Naive thymus-derived CD8-positive, alpha-beta T cell (primary cell): ENCODE results near the gene PCDHA1. TPM values are rescaled to one million over a fixed set of nuclear protein-coding genes. Genes with fewer than 3 reads are reported as not detected.

Experiments
- ATAC-seq, 2 donors: fragments of 150-1000 bp; cut with Tn5 transposase in 1 of 2; sonication (Bioruptor Pico), chemical (Tn5 transposase) in 1 of 2; 1 replicate in 1 of 2; 2 replicates in 1 of 2; pipeline ENCODE4 v1.10.0; 2021; ENCODE audit warnings: mild to moderate bottlenecking in 2 of 2, moderate library complexity in 2 of 2
- POLR2A ChIA-PET: fragments of 350-600 bp; sonication (Branson Sonifier 250); formaldehyde crosslinking; loops from one replicate; lab custom pipeline; 2021; ENCODE audit warnings: antibody characterized with exemption; lab: Charles Lee
- DNase-seq, 10 donors: peaks; one replicate each; pipeline versions ENCODE4 v3.0.0 to v3.0.0-alpha.2; 2020 to 2022
- H3K27ac Mint-ChIP-seq, 10 donors: one replicate each; pipeline ENCODE4 v1.8.0; 2020 to 2022; ENCODE audit warnings: mild to moderate bottlenecking in 10 of 10, mixed read lengths in 10 of 10, moderate library complexity in 4 of 10, inconsistent platforms in 1 of 10
- H3K27me3 Mint-ChIP-seq, 5 donors: one replicate each; pipeline ENCODE4 v1.8.0; 2021 to 2022; ENCODE audit warnings: mixed read lengths in 5 of 5
- H3K36me3 Mint-ChIP-seq, 3 donors: one replicate each; pipeline ENCODE4 v1.8.0; 2020 to 2022; ENCODE audit warnings: mixed read lengths in 3 of 3, mild to moderate bottlenecking in 2 of 3, inconsistent platforms in 1 of 3
- H3K4me1 Mint-ChIP-seq, 4 donors: one replicate each; pipeline ENCODE4 v1.8.0; 2021 to 2022; ENCODE audit warnings: mixed read lengths in 4 of 4
- H3K4me3 Mint-ChIP-seq, 10 donors: one replicate each; pipeline ENCODE4 v1.8.0; 2020 to 2022; ENCODE audit warnings: mild to moderate bottlenecking in 10 of 10, mixed read lengths in 10 of 10, moderate library complexity in 6 of 10, inconsistent platforms in 1 of 10
- H3K9me3 Mint-ChIP-seq, 9 donors: one replicate each; pipeline ENCODE4 v1.8.0; 2020 to 2022; ENCODE audit warnings: mixed read lengths in 9 of 9, mild to moderate bottlenecking in 3 of 9, inconsistent platforms in 1 of 9, moderate library complexity in 1 of 9
- polyA plus RNA-seq, 3 donors: library from polyadenylated mRNA; unstranded; fragments of 300-500 nt; fragmentation: Illumina TruSeq; gene quantifications; one replicate each; pipeline ENCODE4 v1.2.3, GENCODE V29; 2021
- total RNA-seq, 8 experiments: library from RNA in 2 of 8; stranded (reverse) in 2 of 8; gene quantifications; one replicate each; pipeline ENCODE4 v1.2.3 and lab custom pipeline; 2021 to 2026

Gene PCDHA1
- total and polyA plus RNA-seq, 5 experiments from 2014 or later, result not detected

- Mint-ChIP-seq H3K27ac (peak within 1 kb of the TSS in 1 of 10 donors; percentile 53), H3K9me3 (peaks cover 0 to 29% (median 11%) of the 10 kb centered on the region in 9 donors), H3K4me1 (peaks cover 0 to 19% (median 9%) of the 10 kb centered on the region in 4 donors), H3K27me3 (peaks cover 34 to 86% (median 50%) of the 10 kb centered on the region in 5 donors), H3K36me3 (peaks cover 2 to 22% (median 5%) of the 10 kb centered on the region in 3 donors), H3K4me3 (peak within 1 kb of the TSS; percentile 19 to 83 (median 72))
- DNase-seq (no peak), ATAC-seq (peak in 1 of 2 donors; percentile 22)
- POLR2A ChIA-PET, result no interaction called here
These were observed 140.0 kb downstream of the PCDHA1 start, which contains the start of gene PCDHAC1 for GRCh38 chr5:140925806-140926442. TSS of gene PCDHAC1 (plus strand) at chr5:140926299. CDS start at chr5:140926893, 594 bp downstream.

DNA sequence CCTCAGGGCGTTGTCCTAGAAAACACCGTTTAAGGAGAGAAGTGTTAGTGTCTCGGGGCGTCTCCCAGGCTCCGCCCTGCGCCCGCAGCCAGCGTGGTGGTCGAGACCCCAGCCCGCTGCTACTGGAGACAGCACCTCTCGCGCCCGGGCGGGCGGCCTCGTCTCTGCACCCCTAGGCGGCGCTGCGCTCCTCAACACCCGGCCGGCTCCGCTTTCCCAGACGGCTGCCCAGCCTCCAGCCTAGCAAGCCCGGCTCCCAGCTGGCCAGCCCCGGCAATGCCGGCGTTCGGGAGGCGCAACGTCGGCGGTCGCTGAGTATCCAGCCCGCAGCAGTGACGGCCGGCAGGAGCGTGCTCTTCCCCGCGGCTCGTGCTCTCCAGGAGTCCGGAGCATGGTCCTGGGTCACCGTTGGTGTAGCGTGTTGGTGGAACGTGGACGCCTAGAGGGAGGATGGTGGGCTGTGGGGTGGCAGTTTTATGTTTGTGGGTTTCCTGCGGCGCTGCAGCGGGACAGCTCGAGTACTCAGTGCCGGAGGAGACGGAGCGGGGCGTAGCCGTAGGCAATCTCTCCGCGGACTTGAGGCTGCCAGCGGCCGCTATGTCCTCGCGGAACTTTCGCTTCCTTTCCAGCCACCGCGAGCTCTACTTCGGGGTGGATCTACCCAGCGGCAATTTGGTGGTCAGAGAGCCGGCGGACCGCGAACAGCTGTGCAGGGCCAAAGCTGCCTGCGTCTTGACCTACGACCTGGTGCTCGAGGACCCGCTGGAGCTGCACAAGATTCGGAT lies 140.7 kb downstream of the PCDHA1 start:
- POLR2A ChIA-PET, result no interaction called here
- Mint-ChIP-seq H3K27ac (peak overlapping the region in 1 of 10 donors; percentile 53), H3K36me3 (peaks cover 2 to 22% (median 5%) of the 10 kb centered on the region in 3 donors), H3K4me1 (peaks cover 0 to 19% (median 9%) of the 10 kb centered on the region in 4 donors), H3K4me3 (peak overlapping the region; percentile 19 to 83 (median 72)), H3K27me3 (peaks cover 36 to 92% (median 50%) of the 10 kb centered on the region in 5 donors), H3K9me3 (peaks cover 0 to 29% (median 11%) of the 10 kb centered on the region in 9 donors)
- ATAC-seq, result peak in 1 of 2 donors; percentile 32
- DNase-seq, result peak in 2 of 10 donors; percentile 10 to 13

GRCh38 chr5:140927228-140927573 lies 141.3 kb downstream of the PCDHA1 start:
- Mint-ChIP-seq H3K27me3 (peaks cover 34 to 90% (median 47%) of the 10 kb centered on the region in 5 donors), H3K9me3 (peaks cover 0 to 29% (median 11%) of the 10 kb centered on the region in 9 donors), H3K4me3 (peak overlapping the region; percentile 16 to 83 (median 72)), H3K4me1 (peaks cover 0 to 19% (median 9%) of the 10 kb centered on the region in 4 donors), H3K27ac (peak overlapping the region in 1 of 10 donors; percentile 53), H3K36me3 (peaks cover 2 to 22% (median 5%) of the 10 kb centered on the region in 3 donors)
- no peak for DNase-seq
- POLR2A ChIA-PET, result no interaction called here
- no peak for ATAC-seq

GRCh38 chr5:140934964-140935606 lies 149.1 kb downstream of the PCDHA1 start:
- H3K4me1 Mint-ChIP-seq, result no peaks in the 10 kb centered on the region
- no peaks in the 10 kb centered on the region for H3K36me3 Mint-ChIP-seq
- H3K9me3 Mint-ChIP-seq, result peaks cover 0 to 3% (median 0%) of the 10 kb centered on the region in 9 donors
- DNase-seq (no peak), ATAC-seq (no peak)
- POLR2A ChIA-PET, result no interaction called here
- no peak overlapping the region for H3K4me3 Mint-ChIP-seq
- peaks cover 1 to 29% (median 5%) of the 10 kb centered on the region in 5 donors for H3K27me3 Mint-ChIP-seq
- no peak overlapping the region for H3K27ac Mint-ChIP-seq

- peaks cover 10 to 40% (median 26%) of the 10 kb centered on the region in 9 donors for H3K9me3 Mint-ChIP-seq
- ATAC-seq (no peak), DNase-seq (no peak)
- peaks cover 2 to 17% (median 7%) of the 10 kb centered on the region in 5 donors for H3K27me3 Mint-ChIP-seq
- H3K4me3 Mint-ChIP-seq, result no peak overlapping the region
- no peaks in the 10 kb centered on the region for H3K4me1 Mint-ChIP-seq
- POLR2A ChIA-PET, result no interaction called here
- H3K36me3 Mint-ChIP-seq, result peaks cover 0 to 18% (median 0%) of the 10 kb centered on the region in 3 donors
- no peak overlapping the region for H3K27ac Mint-ChIP-seq
These were observed 160.6 kb downstream of the PCDHA1 start for GRCh38 chr5:140946578-140946977.

GRCh38 chr5:140951636-140952035 lies 165.7 kb downstream of the PCDHA1 start:
- H3K27ac Mint-ChIP-seq, result no peak overlapping the region

DNA sequence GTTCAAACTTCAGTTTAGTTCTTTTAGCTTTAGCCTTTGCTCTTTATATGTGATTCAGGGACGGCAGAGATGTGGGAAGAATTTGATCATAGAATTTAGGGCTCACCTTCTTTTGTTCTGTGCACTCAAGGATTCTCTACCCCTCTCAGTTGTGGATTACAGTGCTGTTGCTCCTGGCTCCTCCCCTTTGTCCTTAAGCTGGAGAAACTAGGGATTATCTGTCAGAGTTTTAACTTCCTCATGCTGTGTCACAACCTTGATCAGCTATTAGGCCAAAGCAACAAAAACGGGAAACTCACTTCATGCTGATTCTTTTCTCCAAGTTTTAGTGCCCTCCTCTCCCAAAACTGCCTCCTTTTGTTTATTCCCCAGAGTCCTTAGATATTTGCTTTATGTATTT lies 167.3 kb downstream of the PCDHA1 start:
- Mint-ChIP-seq H3K4me1 (no peaks in the 10 kb centered on the region), H3K27ac (no peak overlapping the region), H3K27me3 (peaks cover 6 to 28% (median 10%) of the 10 kb centered on the region in 5 donors), H3K4me3 (no peak overlapping the region), H3K36me3 (peaks cover 0 to 5% (median 0%) of the 10 kb centered on the region in 3 donors), H3K9me3 (peaks cover 0 to 20% (median 9%) of the 10 kb centered on the region in 9 donors)
- no peak for DNase-seq
- ATAC-seq, result no peak
- POLR2A ChIA-PET, result no interaction called here

More at GRCh38 chr5:140951636-140952035, 165.7 kb downstream of the PCDHA1 start:
- Mint-ChIP-seq H3K27me3 (peaks cover 6 to 28% (median 10%) of the 10 kb centered on the region in 5 donors), H3K4me3 (no peak overlapping the region), H3K4me1 (no peaks in the 10 kb centered on the region), H3K9me3 (peaks cover under 1 to 20% (median 9%) of the 10 kb centered on the region in 9 donors), H3K36me3 (peaks cover 0 to 5% (median 0%) of the 10 kb centered on the region in 3 donors)
- DNase-seq (no peak), ATAC-seq (no peak)
- POLR2A ChIA-PET, result no interaction called here

DNA sequence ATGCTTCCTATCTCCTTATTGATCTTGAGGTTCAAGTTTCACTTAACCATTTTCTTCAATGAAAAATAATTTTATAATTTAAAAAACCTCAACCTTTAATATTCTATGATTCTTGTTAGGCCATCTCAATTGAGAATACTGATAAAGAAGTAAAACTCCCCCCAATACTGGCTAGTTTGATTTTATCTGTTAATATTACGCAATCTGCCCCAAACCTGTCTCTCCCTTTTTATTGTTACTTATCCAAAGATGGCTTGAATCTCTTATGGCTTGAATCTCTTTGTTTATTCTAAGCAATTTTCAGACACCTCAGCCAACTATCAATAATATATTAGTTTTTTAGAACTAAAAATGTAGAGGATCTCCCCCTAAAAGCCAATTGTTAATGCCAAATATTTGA lies 176.2 kb downstream of the PCDHA1 start:
- H3K4me1 Mint-ChIP-seq, result peaks cover 0 to 6% (median 2%) of the 10 kb centered on the region in 4 donors
- H3K9me3 Mint-ChIP-seq, result peaks cover 0 to 1% (median 0%) of the 10 kb centered on the region in 9 donors
- H3K27me3 Mint-ChIP-seq, result peaks cover 21 to 57% (median 27%) of the 10 kb centered on the region in 5 donors
- POLR2A ChIA-PET, result no interaction called here
- ATAC-seq (no peak), DNase-seq (no peak)
- H3K4me3 Mint-ChIP-seq, result no peak overlapping the region
- peaks cover 0 to 6% (median 0%) of the 10 kb centered on the region in 3 donors for H3K36me3 Mint-ChIP-seq
- no peak overlapping the region for H3K27ac Mint-ChIP-seq

- Mint-ChIP-seq H3K4me3 (no peak overlapping the region), H3K27me3 (peaks cover 29 to 72% (median 37%) of the 10 kb centered on the region in 5 donors), H3K4me1 (peaks cover 0 to 6% (median 2%) of the 10 kb centered on the region in 4 donors), H3K9me3 (peaks cover 0 to 3% (median 0%) of the 10 kb centered on the region in 9 donors), H3K36me3 (peaks cover 0 to 6% (median 0%) of the 10 kb centered on the region in 3 donors), H3K27ac (no peak overlapping the region)
- ATAC-seq (no peak), DNase-seq (no peak)
- POLR2A ChIA-PET, result no interaction called here
These were observed 178.4 kb downstream of the PCDHA1 start for GRCh38 chr5:140964356-140964755.

- POLR2A ChIA-PET, result no interaction called here
- ATAC-seq, result no peak
- Mint-ChIP-seq H3K36me3 (peaks cover 0 to 6% (median 0%) of the 10 kb centered on the region in 3 donors), H3K4me1 (peaks cover 0 to 6% (median 2%) of the 10 kb centered on the region in 4 donors), H3K27me3 (peaks cover 28 to 68% (median 37%) of the 10 kb centered on the region in 5 donors), H3K4me3 (peak overlapping the region in 4 of 10 donors; percentile 5 to 56 (median 20)), H3K9me3 (peaks cover 0 to 3% (median 0%) of the 10 kb centered on the region in 9 donors), H3K27ac (no peak overlapping the region)
- no peak for DNase-seq
These were observed 180.0 kb downstream of the PCDHA1 start for GRCh38 chr5:140965905-140966292.

GRCh38 chr5:140966293-140967225 lies 180.6 kb downstream of the PCDHA1 start, which contains the start of gene PCDHAC2:
TSS of gene PCDHAC2 (plus strand) at chr5:140966476. CDS start at chr5:140966767, 291 bp downstream.
- Mint-ChIP-seq H3K27me3 (peaks cover 25 to 68% (median 37%) of the 10 kb centered on the region in 5 donors), H3K9me3 (peaks cover 0 to 3% (median 0%) of the 10 kb centered on the region in 9 donors), H3K4me1 (peaks cover 0 to 6% (median 2%) of the 10 kb centered on the region in 4 donors), H3K4me3 (peak within 1 kb of the TSS in 5 of 10 donors; percentile 5 to 56 (median 20)), H3K27ac (no peak within 1 kb of the TSS), H3K36me3 (peaks cover 0 to 6% (median 0%) of the 10 kb centered on the region in 3 donors)
- DNase-seq (no peak), ATAC-seq (no peak)
- POLR2A ChIA-PET, result no interaction called here
